GM13977 (cell line): Measurements from ENCODE around the gene PNKD.

Experiments
- DNase-seq: peaks from one replicate; pipeline ENCODE4 v3.0.0; 2012; ENCODE audit warnings: low spot score
- in situ Hi-C: fragments of 300-500 bp; cut with MboI; formaldehyde crosslinking; loops from one replicate; pipeline ENCODE4 v1.12.0; 2022; ENCODE audit warnings: low sequenced_read_pairs, low pct_unique_long_range_greater_than_20kb, mixed read lengths, inconsistent platforms; ENCODE audit not compliant: unreplicated experiment
- TF ChIP-seq, protein P1 (sequence below): IDR thresholded peaks from 2 replicates; pipeline ENCODE4 v1.5.1; 2012; ENCODE audit warnings: mild to moderate bottlenecking, control low read depth; ENCODE audit not compliant: insufficient read depth; ENCODE audit errors: extremely low read depth, missing control alignments

Gene PNKD

DNA sequence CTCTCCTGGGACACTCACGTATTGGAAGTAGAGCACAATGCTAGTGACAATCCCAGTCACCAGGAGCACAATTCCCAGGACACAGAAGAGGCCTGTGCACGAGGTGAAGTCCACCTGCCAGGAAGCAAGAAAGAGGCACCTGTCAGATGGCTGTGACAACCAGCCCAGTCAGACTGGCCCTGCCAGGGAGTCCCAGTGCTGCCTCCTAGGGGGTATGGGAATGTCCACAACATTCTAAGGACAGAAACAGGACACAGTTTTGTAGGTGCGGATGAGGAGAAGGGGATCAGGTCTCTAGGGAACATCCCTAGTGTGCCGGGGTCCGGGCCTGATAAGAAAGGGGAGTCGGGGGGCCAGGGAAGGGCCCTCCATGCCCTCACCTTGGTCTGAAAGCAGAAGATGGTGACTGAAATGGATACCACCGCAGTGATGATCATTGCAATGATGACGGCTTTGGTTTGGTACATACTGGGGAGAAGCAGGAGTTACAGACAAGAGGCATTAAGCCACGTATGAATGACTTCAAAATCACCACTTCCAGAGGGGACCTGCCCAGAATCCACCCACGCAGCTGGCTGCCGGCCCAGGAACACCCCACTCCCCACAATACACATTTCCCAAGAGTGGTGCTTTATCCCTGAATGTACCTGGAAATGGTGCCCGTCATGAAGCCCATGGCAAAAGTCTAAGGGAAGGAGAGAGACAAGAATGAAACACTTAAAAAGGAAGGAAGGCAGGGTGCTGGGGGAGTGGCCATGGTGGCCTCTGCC is 6.9 kb downstream of the PNKD start:
- no peak for DNase-seq
- in situ Hi-C loops: loop anchor here (25.0 kb wide), 1 partner anchor 385 kb away; the partner anchor contains the start of genes BCS1L, RNF25, STK36 and ZNF142
- TF ChIP-seq, protein P1, sequence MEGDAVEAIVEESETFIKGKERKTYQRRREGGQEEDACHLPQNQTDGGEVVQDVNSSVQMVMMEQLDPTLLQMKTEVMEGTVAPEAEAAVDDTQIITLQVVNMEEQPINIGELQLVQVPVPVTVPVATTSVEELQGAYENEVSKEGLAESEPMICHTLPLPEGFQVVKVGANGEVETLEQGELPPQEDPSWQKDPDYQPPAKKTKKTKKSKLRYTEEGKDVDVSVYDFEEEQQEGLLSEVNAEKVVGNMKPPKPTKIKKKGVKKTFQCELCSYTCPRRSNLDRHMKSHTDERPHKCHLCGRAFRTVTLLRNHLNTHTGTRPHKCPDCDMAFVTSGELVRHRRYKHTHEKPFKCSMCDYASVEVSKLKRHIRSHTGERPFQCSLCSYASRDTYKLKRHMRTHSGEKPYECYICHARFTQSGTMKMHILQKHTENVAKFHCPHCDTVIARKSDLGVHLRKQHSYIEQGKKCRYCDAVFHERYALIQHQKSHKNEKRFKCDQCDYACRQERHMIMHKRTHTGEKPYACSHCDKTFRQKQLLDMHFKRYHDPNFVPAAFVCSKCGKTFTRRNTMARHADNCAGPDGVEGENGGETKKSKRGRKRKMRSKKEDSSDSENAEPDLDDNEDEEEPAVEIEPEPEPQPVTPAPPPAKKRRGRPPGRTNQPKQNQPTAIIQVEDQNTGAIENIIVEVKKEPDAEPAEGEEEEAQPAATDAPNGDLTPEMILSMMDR: no peak

DNA sequence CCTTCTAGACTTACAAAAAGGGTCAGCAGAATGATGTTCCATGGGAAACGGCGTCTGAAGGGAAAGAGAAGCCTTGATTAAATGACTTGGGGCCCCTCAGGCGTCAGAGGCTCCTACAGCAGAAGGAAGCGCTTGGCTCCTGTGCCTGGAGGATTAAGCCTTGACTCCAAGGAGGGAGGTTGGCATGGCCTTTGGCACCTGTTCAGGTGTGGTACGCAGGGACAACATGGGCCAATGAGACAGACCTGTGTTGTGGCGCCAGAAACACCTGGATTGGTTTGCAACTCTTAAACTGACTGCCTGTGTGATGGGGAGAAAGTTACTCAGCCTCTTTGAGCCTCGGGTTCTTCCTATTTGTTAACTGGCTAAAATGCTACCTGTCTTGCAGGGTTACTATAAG is 7.6 kb downstream of the PNKD start:
- TF ChIP-seq, protein P1: no peak
- in situ Hi-C loops: loop anchor here (25.0 kb wide), 1 partner anchor 384 kb away; the partner anchor contains the start of genes BCS1L, RNF25, STK36 and ZNF142
- DNase-seq: no peak

DNA sequence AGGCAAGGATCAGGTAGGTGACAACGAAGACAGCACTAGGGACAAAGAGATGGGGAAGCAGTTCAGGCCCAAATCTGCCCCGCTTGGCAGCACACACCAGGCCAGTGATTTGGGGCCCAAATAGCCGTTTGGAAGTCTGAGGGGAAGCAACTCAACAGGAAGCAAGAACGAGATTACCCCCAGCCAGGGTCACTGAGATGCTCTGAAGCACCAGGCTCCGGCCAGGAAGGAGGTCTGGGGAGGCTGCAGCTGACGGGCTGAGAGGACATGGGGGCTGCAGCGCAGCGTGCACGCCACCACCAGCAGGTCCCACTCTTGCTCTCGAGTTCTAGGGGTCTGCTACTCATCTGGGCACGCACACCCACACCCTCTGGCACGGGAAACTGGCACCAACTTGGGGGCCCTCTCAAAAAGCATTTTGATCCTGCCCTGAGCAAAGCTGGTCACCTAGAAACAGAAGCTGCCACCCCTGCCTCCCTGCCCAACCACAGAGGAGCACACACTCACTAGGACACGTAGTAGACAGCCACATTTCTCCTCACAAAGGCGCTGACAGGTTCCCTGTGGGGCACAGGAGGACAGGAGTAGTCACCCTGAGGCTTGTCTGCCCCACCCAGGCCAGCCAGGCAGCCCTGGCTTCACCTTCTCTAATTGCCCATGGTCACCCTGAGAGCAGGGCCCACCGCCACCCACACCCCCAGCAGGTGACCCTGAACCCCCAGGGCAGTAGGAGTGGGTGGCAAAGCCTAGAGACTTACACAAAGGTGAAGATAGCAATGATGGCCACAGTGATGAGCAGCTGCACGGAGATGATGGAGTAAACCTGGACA is 8.4 kb downstream of the PNKD start:
- no peak for DNase-seq
- TF ChIP-seq, protein P1: no peak
- in situ Hi-C loops: loop anchor here (25.0 kb wide), 1 partner anchor 384 kb away; the partner anchor contains the start of genes BCS1L, RNF25, STK36 and ZNF142

DNA sequence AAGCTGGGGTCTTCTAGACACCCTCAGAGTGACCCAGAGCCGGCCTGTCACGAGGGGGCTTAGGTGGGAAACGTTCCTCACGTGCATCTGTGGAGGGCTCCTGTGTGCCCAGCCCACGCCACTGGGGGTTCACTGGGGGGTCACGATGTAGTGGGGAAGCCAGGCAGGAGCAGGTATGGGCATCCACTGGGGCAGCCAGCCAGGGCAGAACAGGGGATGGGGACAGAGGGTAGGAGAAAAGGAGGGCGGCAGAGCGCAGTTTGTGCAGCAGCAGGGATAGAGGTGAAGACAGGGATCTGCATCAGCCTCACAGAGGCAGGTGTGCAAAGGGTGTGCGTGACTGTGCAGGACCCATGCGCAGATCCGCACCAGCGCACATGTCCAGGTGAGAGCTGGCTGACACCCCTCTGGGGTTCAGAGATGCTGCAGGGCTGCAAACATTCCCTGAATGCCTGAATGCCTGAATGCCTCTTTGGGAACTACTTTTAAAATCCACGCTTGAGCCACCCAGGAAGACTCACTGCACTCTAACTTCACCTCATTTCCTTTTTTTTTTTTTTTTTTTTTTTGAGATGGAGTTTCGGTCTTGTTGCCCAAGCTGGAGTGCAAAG is 10.0 kb downstream of the PNKD start:
- TF ChIP-seq, protein P1: no peak
- DNase-seq: no peak
- in situ Hi-C loops: loop anchor here (25.0 kb wide), 1 partner anchor 382 kb away; the partner anchor contains the start of genes BCS1L, RNF25, STK36 and ZNF142

DNA sequence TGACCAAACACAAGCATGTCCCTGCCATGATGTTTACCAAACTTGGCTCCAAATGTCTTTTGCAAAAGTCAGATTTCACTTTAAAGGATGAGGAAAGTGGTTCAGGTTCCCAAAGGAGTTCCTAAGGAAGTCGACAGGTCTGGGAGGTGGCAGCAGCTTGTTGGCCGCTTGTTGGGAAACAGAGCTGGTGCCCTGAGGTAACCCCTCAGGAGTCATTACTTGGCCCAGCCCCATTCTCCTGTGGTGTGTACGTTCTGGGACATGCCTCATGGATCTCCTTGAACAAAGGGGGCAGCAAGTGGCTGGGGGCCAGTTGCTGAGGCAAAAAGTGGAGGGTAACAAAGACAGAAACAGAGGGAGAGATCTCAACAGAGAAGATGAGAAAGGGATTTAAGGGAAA is 11.1 kb downstream of the PNKD start:
- DNase-seq: no peak
- in situ Hi-C loops: loop anchor here (25.0 kb wide), 1 partner anchor 381 kb away; the partner anchor contains the start of genes BCS1L, RNF25, STK36 and ZNF142
- TF ChIP-seq, protein P1: no peak
